ENCODE data around the gene MYBPH. TPM values are rescaled to one million over a fixed set of nuclear protein-coding genes. Genes with fewer than 3 reads are reported as not detected.

The MYBPH gene
- polyA plus RNA-seq, 3 donors: 0.04 to 0.52 (median 0.16) TPM

- H2AFZ ChIP-seq (ENCODE audit: insufficient read depth, low read depth, low read length, poor library complexity, severe bottlenecking): no peak overlapping the region
- no peak overlapping the region for H3K4me2 ChIP-seq (replicated peaks; ENCODE audit: extremely low read depth, low read length, poor library complexity, severe bottlenecking)
- H3K9ac ChIP-seq (ENCODE audit: insufficient read depth, low read length, poor library complexity, severe bottlenecking): no peak overlapping the region
- H3K4me1 Mint-ChIP-seq: peaks cover 58% of the 10 kb centered on the region
- H3K9me3 ChIP-seq (replicated peaks in 1 of 2; ENCODE audit: control insufficient read depth in 1 of 2, insufficient read depth in 1 of 2, low read length in 2 of 2): peaks cover 0 to 9% of the 10 kb centered on the region in 2 donors
- H3K4me3 Mint-ChIP-seq: peak overlapping the region in 1 of 2 donors; percentile 56
- WGBS (ENCODE audit: insufficient coverage): 100% methylated on average over 1 of the region's 5 CpGs
- H3K27ac Mint-ChIP-seq: peak overlapping the region in 2 of 7 donors; percentile 30 to 38
- DNase-seq: no peak
- H3K36me3 Mint-ChIP-seq: peaks cover 0 to 8% of the 10 kb centered on the region in 2 donors
- H3K27ac ChIP-seq (ENCODE audit: low read depth in 1 of 2, low read length in 2 of 2): no peak overlapping the region
- H3K79me2 ChIP-seq (ENCODE audit: insufficient read depth, low read length): no peaks in the 10 kb centered on the region
- H3K27me3 ChIP-seq (ENCODE audit: control insufficient read depth in 2 of 2, insufficient read depth in 2 of 2, low read length in 2 of 2): peaks cover 43 to 74% of the 10 kb centered on the region in 2 donors
- H3K27me3 Mint-ChIP-seq (ENCODE audit: low read depth in 3 of 3): peaks cover 67 to 92% (median 91%) of the 10 kb centered on the region in 3 donors
- H3K36me3 ChIP-seq (replicated peaks in 1 of 2; ENCODE audit: control insufficient read depth in 1 of 2, insufficient read depth in 2 of 2, low read length in 2 of 2): no peaks in the 10 kb centered on the region
- no peaks in the 10 kb centered on the region for H4K20me1 ChIP-seq (ENCODE audit: insufficient read depth, low read length)
- peaks cover 0 to 13% (median 6%) of the 10 kb centered on the region in 7 donors for H3K9me3 Mint-ChIP-seq
- H3K4me3 ChIP-seq (replicated peaks in 1 of 3; ENCODE audit: low read depth in 2 of 3, low read length in 3 of 3): no peak overlapping the region
- intact Hi-C loops (cut with micrococcal nuclease): loop anchor here (5.0 to 10.0 kb wide), 2 partner anchors 53 to 80 kb away; partner anchors contain the start of gene MYBPH (in 1 of the 2)
- peaks cover 53 to 55% of the 10 kb centered on the region in 2 donors for H3K4me1 ChIP-seq (ENCODE audit: control insufficient read depth in 1 of 2, insufficient read depth in 2 of 2, low read length in 2 of 2)
- no peak for TF ChIP-seq CTCF (IDR thresholded peaks at IDR 0.05)
These were observed 50.9 kb downstream of the MYBPH start for GRCh38 chr1:203124546-203125317.

- DNase-seq: no peak
- WGBS (ENCODE audit: insufficient coverage): no CpG with 5 or more reads among the region's 5 CpGs
- TF ChIP-seq CTCF (IDR thresholded peaks at IDR 0.05): no peak
- Mint-ChIP-seq H3K27me3 (ENCODE audit: low read depth in 3 of 3) (peaks cover 63 to 96% (median 94%) of the 10 kb centered on the region in 3 donors), H3K36me3 (peaks cover 0 to 8% of the 10 kb centered on the region in 2 donors), H3K4me3 (peak overlapping the region in 1 of 2 donors; percentile 56), H3K9me3 (peaks cover 0 to 13% (median 6%) of the 10 kb centered on the region in 7 donors), H3K4me1 (peaks cover 51% of the 10 kb centered on the region), H3K27ac (no peak overlapping the region)
- Histone ChIP-seq H3K4me2 (replicated peaks; ENCODE audit: extremely low read depth, low read length, poor library complexity, severe bottlenecking) (no peak overlapping the region), H3K36me3 (replicated peaks in 1 of 2; ENCODE audit: control insufficient read depth in 1 of 2, insufficient read depth in 2 of 2, low read length in 2 of 2) (no peaks in the 10 kb centered on the region), H3K4me1 (ENCODE audit: control insufficient read depth in 1 of 2, insufficient read depth in 2 of 2, low read length in 2 of 2) (peaks cover 46 to 48% of the 10 kb centered on the region in 2 donors), H3K27me3 (ENCODE audit: control insufficient read depth in 2 of 2, insufficient read depth in 2 of 2, low read length in 2 of 2) (peaks cover 44 to 78% of the 10 kb centered on the region in 2 donors), H3K9ac (ENCODE audit: insufficient read depth, low read length, poor library complexity, severe bottlenecking) (no peak overlapping the region), H3K79me2 (ENCODE audit: insufficient read depth, low read length) (no peaks in the 10 kb centered on the region), H2AFZ (ENCODE audit: insufficient read depth, low read depth, low read length, poor library complexity, severe bottlenecking) (no peak overlapping the region), H3K27ac (ENCODE audit: low read depth in 1 of 2, low read length in 2 of 2) (no peak overlapping the region), H3K4me3 (replicated peaks in 1 of 3; ENCODE audit: low read depth in 2 of 3, low read length in 3 of 3) (no peak overlapping the region), H4K20me1 (ENCODE audit: insufficient read depth, low read length) (no peaks in the 10 kb centered on the region), H3K9me3 (replicated peaks in 1 of 2; ENCODE audit: control insufficient read depth in 1 of 2, insufficient read depth in 1 of 2, low read length in 2 of 2) (peaks cover 0 to 9% of the 10 kb centered on the region in 2 donors)
- intact Hi-C loops (cut with micrococcal nuclease): loop anchor here in 1 of 2 donors (10.0 kb wide), 1 partner anchor 79 kb away; no protein-coding TSS in a partner anchor
These were observed 51.6 kb downstream of the MYBPH start for GRCh38 chr1:203124011-203124410.
